Head of caudate nucleus (tissue), 42 donors: ENCODE measurements around the gene KLHL35.
"Not testable (repeated sequence)": the region's sequence is repeated elsewhere in the genome, so short reads cannot be mapped to it uniquely, and the experiment has no call there.

Experiments
- DNase-seq, 42 donors: peaks; one replicate each; pipeline versions ENCODE4 v3.0.0 to v3.0.0-alpha.2; 2020 to 2021; ENCODE audit warnings: mixed read lengths in 7 of 42
- intact Hi-C: fragments of 100-400 bp; cut with DNase I; formaldehyde crosslinking; loops from one replicate; pipeline ENCODE4 v1.15.0; 2022

KLHL35 gene

DNA sequence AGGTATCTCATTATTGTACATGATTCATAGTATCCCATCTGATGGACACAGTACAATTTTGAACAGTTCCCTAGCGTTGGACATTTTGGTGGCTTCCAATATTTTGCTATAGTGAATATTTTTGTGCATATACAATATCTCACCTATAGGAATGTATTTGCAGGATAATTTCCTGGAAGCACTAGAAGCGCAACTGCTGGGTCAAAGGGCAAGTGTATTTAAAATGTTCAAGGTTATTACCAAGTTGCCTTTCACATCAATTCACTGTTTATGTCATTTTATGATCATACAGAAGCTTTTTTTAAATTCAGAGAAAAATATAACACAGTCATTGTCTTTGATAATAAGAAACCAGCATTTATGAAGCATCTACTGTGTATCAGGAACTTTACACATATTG, 52.8 kb downstream of the KLHL35 start:
- intact Hi-C loops = no loop called here

DNA sequence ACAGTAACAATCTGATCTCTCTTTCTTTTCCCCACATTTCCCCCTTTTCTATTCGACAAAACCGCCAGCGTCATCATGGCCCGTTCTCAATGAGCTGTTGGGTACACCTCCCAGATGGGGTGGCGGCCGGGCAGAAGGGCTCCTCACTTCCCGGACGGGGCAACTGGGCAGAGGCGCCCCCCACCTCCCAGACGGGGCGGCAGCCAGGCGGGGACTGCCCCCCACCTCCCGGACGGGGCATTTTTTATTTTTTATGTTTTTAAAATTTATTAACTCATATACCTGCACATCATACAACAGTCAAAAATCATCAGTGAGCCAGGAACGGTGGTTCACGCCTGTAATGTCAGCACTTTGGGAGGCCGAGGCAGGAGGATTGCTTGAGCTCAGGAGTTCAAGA, 54.2 kb downstream of the KLHL35 start:
- intact Hi-C loops = not testable (repeated sequence)

More for the DNA sequence above, 52.8 kb downstream of the KLHL35 start:
- no peak for DNase-seq

DNA sequence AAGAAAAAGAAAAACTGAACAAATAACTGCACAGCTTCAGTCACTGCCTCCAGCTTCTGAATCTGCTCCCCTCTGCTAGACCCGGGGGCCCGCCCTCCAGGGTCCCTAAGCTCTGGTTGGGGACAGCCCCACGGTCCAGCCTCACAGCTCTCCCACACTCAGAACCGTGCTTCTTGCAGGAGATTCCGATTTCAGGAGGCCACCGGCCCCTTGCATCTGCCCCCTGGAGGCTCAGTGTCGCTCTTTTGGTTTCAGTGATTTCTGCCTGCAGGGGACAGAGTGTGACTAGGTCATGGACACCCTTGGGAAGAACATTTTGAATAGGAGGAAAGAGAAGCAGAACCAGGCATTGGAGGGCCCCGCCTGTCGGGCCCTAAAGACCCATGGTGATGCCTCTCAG, 56.8 kb downstream of the KLHL35 start:
- intact Hi-C loops = no loop called here
- DNase-seq = no peak

More for the DNA sequence above, 54.2 kb downstream of the KLHL35 start:
- DNase-seq = not testable (repeated sequence)

DNA sequence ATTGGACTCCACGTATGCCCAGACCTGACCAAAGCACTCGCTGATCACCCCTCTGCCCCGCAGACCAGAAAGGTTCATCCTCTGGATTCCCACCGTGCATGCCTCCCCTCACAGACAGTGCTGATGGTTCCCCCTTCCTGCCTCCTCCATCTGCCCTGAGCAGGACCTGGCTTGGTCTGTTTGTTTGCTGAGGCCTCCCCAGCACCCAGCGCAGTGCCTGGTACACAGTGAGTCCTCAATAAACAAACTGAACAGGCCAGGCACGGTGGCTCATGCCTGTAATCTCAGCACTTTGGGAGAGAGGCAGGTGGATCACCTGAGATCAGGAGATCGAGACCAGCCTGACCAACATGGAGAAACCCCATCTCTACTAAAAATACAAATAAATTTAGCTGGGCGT, 57.4 kb downstream of the KLHL35 start:
- no peak for DNase-seq
- intact Hi-C loops = no loop called here

GRCh38 chr11:75374646-75375045, 58.4 kb downstream of the KLHL35 start:
- intact Hi-C loops = no loop called here
- DNase-seq = no peak

DNA sequence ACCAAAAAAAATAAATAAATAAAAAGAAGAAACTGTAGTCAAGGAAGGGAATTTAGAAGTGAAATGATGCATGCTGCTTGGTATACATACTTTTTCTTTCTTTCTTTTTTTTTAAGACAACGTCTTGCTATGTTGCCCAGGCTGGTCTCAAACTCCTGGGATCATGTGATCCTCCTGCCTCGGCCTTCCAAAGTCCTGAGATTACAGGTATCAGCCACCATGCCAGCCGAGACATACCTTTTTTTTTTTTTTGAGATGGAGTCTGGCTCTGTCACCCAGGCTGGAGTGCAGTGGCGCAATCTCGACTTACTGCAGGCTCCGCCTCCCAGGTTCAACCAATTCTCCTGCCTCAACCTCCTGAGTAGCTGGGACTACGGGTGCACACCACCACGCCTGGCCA, 59.8 kb downstream of the KLHL35 start:
- no peak for DNase-seq
- intact Hi-C loops = no loop called here
